Measurements from ENCODE around the gene EYS.

The EYS gene

GRCh38 chr6:65161661-65162060 lies 545.4 kb downstream of the EYS start:
- H3K79me2 ChIP-seq (ENCODE audit: insufficient read depth, low read depth) = no peaks in the 10 kb centered on the region
- no peak overlapping the region for H2AFZ ChIP-seq (ENCODE audit: low read depth)
- H3K4me3 ChIP-seq (IDR thresholded peaks at IDR 0.05; ENCODE audit: insufficient read depth, low read depth, low read length) = no peak overlapping the region
- TF ChIP-seq, protein P1, sequence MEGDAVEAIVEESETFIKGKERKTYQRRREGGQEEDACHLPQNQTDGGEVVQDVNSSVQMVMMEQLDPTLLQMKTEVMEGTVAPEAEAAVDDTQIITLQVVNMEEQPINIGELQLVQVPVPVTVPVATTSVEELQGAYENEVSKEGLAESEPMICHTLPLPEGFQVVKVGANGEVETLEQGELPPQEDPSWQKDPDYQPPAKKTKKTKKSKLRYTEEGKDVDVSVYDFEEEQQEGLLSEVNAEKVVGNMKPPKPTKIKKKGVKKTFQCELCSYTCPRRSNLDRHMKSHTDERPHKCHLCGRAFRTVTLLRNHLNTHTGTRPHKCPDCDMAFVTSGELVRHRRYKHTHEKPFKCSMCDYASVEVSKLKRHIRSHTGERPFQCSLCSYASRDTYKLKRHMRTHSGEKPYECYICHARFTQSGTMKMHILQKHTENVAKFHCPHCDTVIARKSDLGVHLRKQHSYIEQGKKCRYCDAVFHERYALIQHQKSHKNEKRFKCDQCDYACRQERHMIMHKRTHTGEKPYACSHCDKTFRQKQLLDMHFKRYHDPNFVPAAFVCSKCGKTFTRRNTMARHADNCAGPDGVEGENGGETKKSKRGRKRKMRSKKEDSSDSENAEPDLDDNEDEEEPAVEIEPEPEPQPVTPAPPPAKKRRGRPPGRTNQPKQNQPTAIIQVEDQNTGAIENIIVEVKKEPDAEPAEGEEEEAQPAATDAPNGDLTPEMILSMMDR (conservative IDR thresholded peaks at IDR 0.05; ENCODE audit: low read depth, low read length) = no peak
- H3K4me2 ChIP-seq = no peak overlapping the region
- no peaks in the 10 kb centered on the region for H4K20me1 ChIP-seq (ENCODE audit: insufficient read depth)
- H3K4me1 ChIP-seq (ENCODE audit: low read depth, poor library complexity, severe bottlenecking) = no peaks in the 10 kb centered on the region
- no peaks in the 10 kb centered on the region for H3K27me3 ChIP-seq (ENCODE audit: insufficient read depth, low read depth)
- no peaks in the 10 kb centered on the region for H3K36me3 ChIP-seq (ENCODE audit: insufficient read depth)
- no peak overlapping the region for H3K27ac ChIP-seq
- H3K9ac ChIP-seq = no peak overlapping the region

DNA sequence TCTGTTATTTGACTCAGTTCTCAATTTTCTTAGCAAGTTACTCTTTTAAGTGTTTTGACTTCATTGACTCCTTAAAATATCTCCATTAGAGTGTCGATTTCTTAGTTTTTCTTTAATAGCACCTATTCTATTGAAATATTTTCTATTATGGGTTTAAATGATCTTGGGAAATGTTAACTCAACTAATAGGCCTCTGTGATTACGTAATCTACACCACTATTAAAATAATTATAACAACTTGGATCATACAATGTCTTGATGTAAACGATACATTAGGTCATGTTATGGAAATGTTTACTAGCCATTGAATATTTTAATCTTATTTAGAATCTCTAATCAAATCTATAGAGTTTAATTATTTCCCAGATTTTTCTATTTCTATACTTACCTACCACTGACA lies 550.0 kb downstream of the EYS start:
- Histone ChIP-seq H3K36me3 (ENCODE audit: insufficient read depth) (no peaks in the 10 kb centered on the region), H2AFZ (ENCODE audit: low read depth) (no peak overlapping the region), H3K9ac (no peak overlapping the region), H3K4me3 (IDR thresholded peaks at IDR 0.05; ENCODE audit: insufficient read depth, low read depth, low read length) (no peak overlapping the region), H4K20me1 (ENCODE audit: insufficient read depth) (no peaks in the 10 kb centered on the region), H3K27ac (no peak overlapping the region), H3K4me2 (no peak overlapping the region), H3K27me3 (ENCODE audit: insufficient read depth, low read depth) (no peaks in the 10 kb centered on the region), H3K79me2 (ENCODE audit: insufficient read depth, low read depth) (no peaks in the 10 kb centered on the region), H3K4me1 (ENCODE audit: low read depth, poor library complexity, severe bottlenecking) (no peaks in the 10 kb centered on the region)
- TF ChIP-seq, protein P1 (conservative IDR thresholded peaks at IDR 0.05; ENCODE audit: low read depth, low read length) = no peak

- Histone ChIP-seq H3K4me3 (IDR thresholded peaks at IDR 0.05; ENCODE audit: insufficient read depth, low read depth, low read length) (no peak overlapping the region), H3K9ac (no peak overlapping the region), H3K27me3 (ENCODE audit: insufficient read depth, low read depth) (no peaks in the 10 kb centered on the region), H3K36me3 (ENCODE audit: insufficient read depth) (no peaks in the 10 kb centered on the region), H3K27ac (no peak overlapping the region), H2AFZ (ENCODE audit: low read depth) (no peak overlapping the region), H3K4me2 (no peak overlapping the region), H4K20me1 (ENCODE audit: insufficient read depth) (no peaks in the 10 kb centered on the region), H3K4me1 (ENCODE audit: low read depth, poor library complexity, severe bottlenecking) (no peaks in the 10 kb centered on the region), H3K79me2 (ENCODE audit: insufficient read depth, low read depth) (no peaks in the 10 kb centered on the region)
- TF ChIP-seq, protein P1 (conservative IDR thresholded peaks at IDR 0.05; ENCODE audit: low read depth, low read length) = no peak
Observed at GRCh38 chr6:65155083-65155482, 551.9 kb downstream of the EYS start.

- no peak overlapping the region for H2AFZ ChIP-seq (ENCODE audit: low read depth)
- H3K9ac ChIP-seq = no peak overlapping the region
- no peak overlapping the region for H3K4me2 ChIP-seq
- H3K79me2 ChIP-seq (ENCODE audit: insufficient read depth, low read depth) = no peaks in the 10 kb centered on the region
- no peak overlapping the region for H3K27ac ChIP-seq
- no peak overlapping the region for H3K4me3 ChIP-seq (IDR thresholded peaks at IDR 0.05; ENCODE audit: insufficient read depth, low read depth, low read length)
- TF ChIP-seq, protein P1 (conservative IDR thresholded peaks at IDR 0.05; ENCODE audit: low read depth, low read length) = no peak
- no peaks in the 10 kb centered on the region for H3K36me3 ChIP-seq (ENCODE audit: insufficient read depth)
- H3K4me1 ChIP-seq (ENCODE audit: low read depth, poor library complexity, severe bottlenecking) = no peaks in the 10 kb centered on the region
- H4K20me1 ChIP-seq (ENCODE audit: insufficient read depth) = no peaks in the 10 kb centered on the region
- H3K27me3 ChIP-seq (ENCODE audit: insufficient read depth, low read depth) = no peaks in the 10 kb centered on the region
Observed at GRCh38 chr6:65149841-65150240, 557.2 kb downstream of the EYS start.
